ENCODE data around the gene CUBN. TPM values are rescaled to one million over a fixed set of nuclear protein-coding genes. Genes with fewer than 3 reads are reported as not detected.

The CUBN gene
- total RNA-seq, 2 donors from 2014 or later, result 2.6 to 3.6 TPM

- intact Hi-C loops (cut with DNase I), result no loop called here
- DNase-seq, result no peak
- Histone ChIP-seq H3K36me3 (replicated peaks in 1 of 2; ENCODE audit: insufficient read depth in 1 of 2, low read depth in 2 of 2) (no peaks in the 10 kb centered on the region), H3K27me3 (no peaks in the 10 kb centered on the region), H3K9me3 (no peaks in the 10 kb centered on the region), H3K4me1 (no peaks in the 10 kb centered on the region), H3K4me3 (no peak overlapping the region), H3K27ac (no peak overlapping the region)
- WGBS, 2 donors, result 74 to 76% methylated on average over 2 of the region's 2 CpGs
- no peak for ATAC-seq
- TF ChIP-seq POLR2A (IDR thresholded peaks at IDR 0.05), result no peak
- no peak for TF ChIP-seq CTCF (IDR thresholded peaks at IDR 0.05)
Measured at GRCh38 chr10:16915300-16915699, 214.3 kb downstream of the CUBN start.

GRCh38 chr10:16913266-16913665 lies 216.3 kb downstream of the CUBN start:
- Histone ChIP-seq H3K27me3 (no peaks in the 10 kb centered on the region), H3K4me3 (no peak overlapping the region), H3K36me3 (replicated peaks in 1 of 2; ENCODE audit: insufficient read depth in 1 of 2, low read depth in 2 of 2) (no peaks in the 10 kb centered on the region), H3K27ac (no peak overlapping the region), H3K9me3 (no peaks in the 10 kb centered on the region), H3K4me1 (no peaks in the 10 kb centered on the region)
- TF ChIP-seq CTCF (IDR thresholded peaks at IDR 0.05) (no peak), POLR2A (IDR thresholded peaks at IDR 0.05) (no peak)
- ATAC-seq, result no peak
- WGBS, 2 donors, result 85% methylated on average over 4 of the region's 4 CpGs
- no peak for DNase-seq
- intact Hi-C loops (cut with DNase I), result no loop called here

GRCh38 chr10:16910793-16911164 lies 218.8 kb downstream of the CUBN start:
- Histone ChIP-seq H3K27me3 (no peaks in the 10 kb centered on the region), H3K27ac (no peak overlapping the region), H3K36me3 (replicated peaks in 1 of 2; ENCODE audit: insufficient read depth in 1 of 2, low read depth in 2 of 2) (no peaks in the 10 kb centered on the region), H3K4me3 (no peak overlapping the region), H3K9me3 (no peaks in the 10 kb centered on the region), H3K4me1 (no peaks in the 10 kb centered on the region)
- intact Hi-C loops (cut with DNase I), result no loop called here
- WGBS, 2 donors, result 61 to 73% methylated on average over 4 of the region's 4 CpGs
- ATAC-seq (no peak), DNase-seq (peak in 1 of 4 donors; percentile 10)
- TF ChIP-seq CTCF (IDR thresholded peaks at IDR 0.05), result no peak
- no peak for TF ChIP-seq POLR2A (IDR thresholded peaks at IDR 0.05)

- no peak for ATAC-seq
- WGBS, 2 donors, result 54 to 73% methylated on average over 4 of the region's 4 CpGs
- intact Hi-C loops (cut with DNase I), result no loop called here
- Histone ChIP-seq H3K36me3 (replicated peaks in 1 of 2; ENCODE audit: insufficient read depth in 1 of 2, low read depth in 2 of 2) (no peaks in the 10 kb centered on the region), H3K27me3 (no peaks in the 10 kb centered on the region), H3K4me3 (no peak overlapping the region), H3K4me1 (no peaks in the 10 kb centered on the region), H3K9me3 (no peaks in the 10 kb centered on the region), H3K27ac (no peak overlapping the region)
- no peak for DNase-seq
- no peak for TF ChIP-seq CTCF (IDR thresholded peaks at IDR 0.05)
- no peak for TF ChIP-seq POLR2A (IDR thresholded peaks at IDR 0.05)
Measured at GRCh38 chr10:16909961-16910792, 219.4 kb downstream of the CUBN start.

- intact Hi-C loops (cut with DNase I), result no loop called here
- TF ChIP-seq POLR2A (IDR thresholded peaks at IDR 0.05) (no peak), CTCF (IDR thresholded peaks at IDR 0.05) (no peak)
- Histone ChIP-seq H3K9me3 (no peaks in the 10 kb centered on the region), H3K4me1 (no peaks in the 10 kb centered on the region), H3K36me3 (replicated peaks in 1 of 2; ENCODE audit: insufficient read depth in 1 of 2, low read depth in 2 of 2) (no peaks in the 10 kb centered on the region), H3K27me3 (no peaks in the 10 kb centered on the region), H3K27ac (no peak overlapping the region), H3K4me3 (no peak overlapping the region)
- 89 to 100% methylated on average over 1 of the region's 1 CpG for WGBS, 2 donors
- ATAC-seq, result no peak
- DNase-seq, result no peak
Measured at GRCh38 chr10:16909271-16909767, 220.3 kb downstream of the CUBN start.
